RKO (cell line): ENCODE measurements around the gene INF2.

Experiments
- DNase-seq: peaks from one replicate; pipeline ENCODE4 v3.0.0-alpha.2; 2016; ENCODE audit warnings: low spot score

Gene INF2

DNA sequence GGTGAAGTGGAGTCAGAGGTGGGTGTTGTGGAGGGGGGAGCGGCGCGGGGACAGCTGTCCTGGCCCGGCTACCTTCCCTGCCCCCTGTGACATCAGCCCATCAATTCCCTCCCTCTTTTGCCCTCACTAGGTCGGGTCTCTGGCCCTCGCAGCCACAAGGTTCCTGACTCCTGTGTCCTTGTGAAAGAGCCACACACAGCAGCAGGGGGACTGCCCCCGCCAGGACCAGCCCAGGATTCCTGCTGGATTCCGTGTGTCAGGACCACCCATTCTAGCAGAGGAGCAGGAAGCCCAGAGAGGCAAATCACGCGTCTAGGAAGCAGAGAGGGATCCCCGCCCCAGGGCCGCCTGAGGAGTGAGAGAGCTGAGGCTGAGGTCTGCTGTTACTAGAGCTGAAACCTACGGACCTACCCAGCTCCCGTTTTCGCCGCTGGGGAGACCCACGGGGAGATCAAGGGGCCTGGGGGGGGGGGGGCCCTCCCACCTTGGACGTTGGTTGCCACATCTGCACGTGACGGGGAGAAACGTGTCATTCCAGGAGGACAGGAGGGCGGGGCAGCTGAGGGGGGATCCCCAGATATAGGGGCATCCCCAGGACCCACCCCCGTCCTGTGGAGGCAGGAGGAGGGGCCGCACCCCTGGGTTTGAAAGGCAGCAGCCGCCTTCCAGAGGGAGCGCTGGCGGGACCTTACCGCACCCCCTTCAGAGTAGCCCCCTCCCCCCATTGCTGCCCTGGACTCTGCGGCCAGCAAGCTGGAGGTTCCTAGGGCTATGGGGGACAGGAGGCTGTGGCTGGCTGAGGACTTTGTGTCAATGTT lies 12.5 kb upstream of the INF2 start:
- DNase-seq: no peak

DNA sequence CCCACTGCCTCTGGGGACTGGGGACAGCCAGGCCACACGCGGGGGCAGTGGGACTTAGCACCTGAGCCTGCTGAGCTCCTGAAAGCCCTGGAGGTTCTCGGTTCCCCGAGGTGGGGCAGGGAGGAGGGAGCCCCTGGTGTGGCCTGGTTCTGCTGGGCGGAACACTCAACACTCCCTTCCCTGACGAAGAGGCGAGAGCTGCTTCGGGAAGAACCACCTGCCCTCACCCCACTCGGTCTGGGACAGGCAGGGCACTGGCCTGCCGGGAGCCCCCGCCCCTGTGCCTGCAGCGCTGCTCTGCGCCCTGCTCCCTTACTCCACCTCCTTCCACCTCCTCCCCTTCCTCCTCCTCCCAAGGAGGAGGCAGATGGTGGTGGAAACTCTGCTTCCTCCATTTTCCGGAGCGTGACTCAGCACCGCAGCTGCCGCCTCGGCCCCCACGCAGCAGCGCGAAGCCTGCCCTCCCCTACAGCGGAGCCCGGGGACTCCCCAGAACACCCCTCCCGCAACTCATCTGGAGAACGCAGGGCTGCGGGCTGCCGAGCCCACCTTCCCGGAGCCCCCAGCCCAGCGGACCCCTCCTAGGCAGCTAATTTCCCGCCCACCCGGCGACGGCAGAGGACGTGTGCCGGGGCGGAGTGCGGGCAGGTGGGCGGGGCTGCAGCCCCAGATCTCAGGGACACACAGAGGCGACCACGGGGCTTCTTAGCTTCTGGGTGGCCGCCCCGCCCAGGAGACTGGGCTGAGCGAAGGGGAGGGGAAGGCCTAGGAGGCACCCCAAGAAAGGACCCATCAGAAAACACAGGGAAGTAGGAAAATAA lies 11.7 kb upstream of the INF2 start:
- peak; percentile 26 for DNase-seq

DNA sequence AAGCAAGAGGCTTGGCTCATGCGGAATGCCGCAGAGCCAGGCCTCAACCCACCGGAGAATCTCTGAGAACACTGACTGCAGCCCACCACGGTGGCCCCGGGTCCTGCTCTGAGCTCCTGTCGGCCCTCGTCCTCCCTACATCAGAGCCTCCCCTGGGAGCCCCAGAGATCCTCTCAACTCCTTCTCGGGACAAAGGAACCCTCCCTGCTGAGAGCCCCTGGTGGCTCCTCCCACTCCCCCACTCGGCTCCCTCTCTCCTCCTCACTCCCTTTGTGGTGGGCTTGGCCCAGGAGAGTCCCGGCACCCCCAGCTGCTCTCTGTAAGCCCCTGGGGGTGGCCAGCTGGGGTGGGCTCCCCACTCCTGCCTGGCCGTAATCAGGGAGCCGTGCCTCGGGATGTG lies 11.1 kb upstream of the INF2 start:
- DNase-seq: no peak

DNA sequence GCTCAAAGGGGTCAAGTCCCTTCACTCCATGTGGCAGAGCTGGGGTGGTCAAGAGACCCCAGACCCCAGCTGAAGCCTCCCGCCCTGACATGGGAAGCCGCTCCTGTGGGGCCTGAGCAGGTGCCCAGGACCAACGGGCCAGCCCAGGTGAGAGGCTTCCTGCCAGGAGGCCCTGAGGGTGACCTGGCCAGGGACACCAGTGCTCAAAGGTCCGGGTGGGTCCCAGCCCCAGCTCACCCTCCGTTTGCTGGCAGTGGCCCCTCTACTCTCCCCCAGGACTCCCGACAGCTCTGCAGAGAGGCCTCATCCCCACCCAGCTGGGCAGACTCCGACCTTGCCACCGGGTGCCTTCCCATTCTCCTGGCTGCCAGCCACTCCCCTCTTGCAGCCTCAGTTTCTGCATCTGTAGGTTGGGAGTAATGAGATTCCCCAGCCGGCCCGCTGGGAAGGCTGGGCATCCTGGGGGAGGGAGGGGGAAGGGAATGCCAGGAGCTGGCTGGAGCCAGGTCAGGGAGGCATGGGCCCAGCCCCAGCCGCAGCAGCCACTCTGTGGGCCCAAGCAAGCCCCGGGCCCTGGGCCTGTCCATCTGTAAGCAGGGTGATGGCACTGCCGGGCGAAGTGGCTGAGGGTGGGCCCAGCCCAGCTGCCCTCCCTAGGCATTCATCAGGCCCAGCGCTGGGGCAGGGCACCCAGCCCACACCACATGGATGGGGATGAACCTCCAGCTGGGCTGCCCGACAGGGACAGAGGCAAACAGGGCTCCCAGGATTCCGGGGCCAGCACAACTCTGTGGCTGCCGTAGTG lies 10.3 kb upstream of the INF2 start:
- no peak for DNase-seq

DNA sequence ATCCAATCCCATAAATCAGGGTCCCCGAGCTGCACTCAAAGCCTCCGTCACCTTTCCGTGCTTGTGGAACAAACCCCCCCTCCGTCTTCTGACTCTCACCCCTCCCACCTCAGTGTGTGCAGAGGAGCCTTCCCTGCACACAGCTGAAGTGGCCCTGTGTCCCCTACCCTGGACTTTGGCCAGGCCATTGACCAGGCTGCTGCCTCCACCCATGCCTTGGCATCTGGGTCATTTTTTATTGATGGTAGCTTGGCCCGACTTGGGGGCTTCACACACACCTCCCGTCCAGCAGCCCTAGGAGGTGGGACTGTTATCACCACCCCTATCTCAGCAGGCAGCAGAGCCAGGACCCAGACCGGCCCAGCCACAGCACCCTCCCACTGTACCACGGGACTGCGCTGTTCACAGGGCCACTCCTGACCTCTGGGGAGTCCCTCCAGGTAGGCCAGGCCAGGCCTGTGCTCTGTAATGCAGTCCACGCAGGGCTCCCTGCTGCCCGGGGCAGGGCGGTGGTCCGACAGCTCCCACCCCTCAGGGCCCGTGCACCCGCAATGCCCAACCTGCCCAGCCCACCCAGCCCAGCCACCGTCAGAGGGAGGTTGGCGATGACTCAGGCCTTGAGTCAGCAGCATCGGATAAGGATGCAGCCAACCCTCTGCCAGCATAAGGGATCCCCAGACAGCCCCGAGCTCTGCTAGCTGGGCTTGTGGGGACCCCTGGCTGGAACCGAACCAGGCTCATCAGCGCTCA lies 9.2 kb upstream of the INF2 start:
- peak; percentile 72 for DNase-seq

DNA sequence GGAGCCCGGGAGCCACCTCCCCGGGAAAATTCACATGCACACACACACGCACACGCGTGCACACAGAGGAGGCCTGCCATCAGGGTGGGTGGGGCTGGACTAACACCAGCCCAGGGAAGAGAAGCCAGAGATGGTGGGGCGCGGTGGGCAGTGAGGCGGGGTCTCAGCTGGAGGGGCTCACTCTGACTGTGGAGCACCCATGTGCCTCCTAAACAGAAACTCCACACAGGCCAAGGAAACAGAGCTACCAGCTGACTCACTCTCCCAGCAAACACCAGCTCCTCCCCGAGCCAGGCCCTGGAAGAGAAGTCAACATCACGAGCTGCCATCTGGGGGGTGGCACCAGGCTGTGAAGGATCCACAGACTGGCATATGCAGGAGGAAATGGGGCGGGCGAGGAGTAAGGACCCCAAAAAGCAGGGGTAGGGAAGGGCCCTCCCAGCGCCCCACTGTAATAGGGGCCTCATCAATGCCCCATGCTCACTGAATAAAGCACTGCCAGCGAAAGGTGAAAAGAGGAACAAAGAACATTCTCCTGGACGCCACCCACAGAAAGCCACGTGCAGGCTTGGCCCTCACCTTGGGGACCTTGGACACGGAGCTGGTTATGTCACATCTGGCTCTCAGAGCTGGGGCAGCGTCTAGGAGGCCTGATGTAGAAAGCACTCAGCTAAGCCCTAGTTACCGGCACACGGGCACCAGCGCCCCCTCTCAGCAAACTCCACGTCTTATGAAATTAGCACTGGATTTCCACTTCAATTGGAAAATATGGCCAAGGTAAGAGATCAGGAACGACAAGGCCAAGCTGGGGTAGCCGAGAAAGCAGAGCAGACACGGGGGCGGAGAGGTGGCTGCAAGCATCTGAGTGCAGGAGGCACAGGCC lies 8.4 kb upstream of the INF2 start:
- DNase-seq: peak; percentile 67

DNA sequence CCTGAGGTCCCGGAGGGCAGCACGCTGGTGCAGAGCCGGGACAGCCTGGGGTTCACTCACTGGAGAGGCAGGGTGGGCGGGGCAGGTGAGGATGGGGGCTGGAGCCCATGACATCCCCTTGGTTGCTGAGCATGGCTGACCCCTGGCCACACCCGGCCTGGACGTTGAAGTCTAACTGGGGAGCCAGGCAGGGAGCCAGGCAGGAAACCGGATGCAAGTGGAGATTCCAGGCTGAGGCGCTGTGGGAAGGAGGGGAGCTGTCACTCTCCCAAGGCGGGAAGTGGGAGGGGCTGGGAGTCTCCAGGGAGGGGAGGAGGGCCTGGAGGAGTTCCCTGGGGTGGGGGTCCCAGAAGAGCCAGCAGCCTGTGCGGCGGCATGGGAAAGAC lies 7.7 kb upstream of the INF2 start:
- DNase-seq: peak; percentile 36

DNA sequence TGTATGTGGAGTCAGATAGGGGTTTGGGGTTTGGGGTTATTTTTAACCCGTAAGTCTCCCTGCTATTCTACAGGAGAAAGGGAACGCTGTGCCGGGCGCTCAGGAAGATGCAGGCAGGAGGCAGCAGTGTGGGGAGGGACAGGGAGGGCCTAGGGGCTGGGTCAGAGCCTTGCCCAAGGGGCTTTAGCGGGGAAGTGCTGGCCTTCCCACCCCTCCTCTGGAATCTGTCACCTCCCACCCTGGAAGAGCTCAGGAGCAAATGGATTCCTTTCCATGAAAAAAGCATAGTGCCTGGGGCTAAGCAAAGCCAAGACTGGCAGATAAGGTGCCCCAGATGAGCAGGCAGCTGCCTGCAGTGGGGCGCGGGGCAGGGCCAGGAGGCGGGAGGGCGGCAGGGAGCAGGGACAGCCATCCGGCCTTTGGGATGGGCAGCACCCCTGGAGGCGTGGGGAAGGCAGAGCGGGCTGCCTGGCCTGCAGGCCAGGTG lies 7.3 kb upstream of the INF2 start:
- DNase-seq: no peak

DNA sequence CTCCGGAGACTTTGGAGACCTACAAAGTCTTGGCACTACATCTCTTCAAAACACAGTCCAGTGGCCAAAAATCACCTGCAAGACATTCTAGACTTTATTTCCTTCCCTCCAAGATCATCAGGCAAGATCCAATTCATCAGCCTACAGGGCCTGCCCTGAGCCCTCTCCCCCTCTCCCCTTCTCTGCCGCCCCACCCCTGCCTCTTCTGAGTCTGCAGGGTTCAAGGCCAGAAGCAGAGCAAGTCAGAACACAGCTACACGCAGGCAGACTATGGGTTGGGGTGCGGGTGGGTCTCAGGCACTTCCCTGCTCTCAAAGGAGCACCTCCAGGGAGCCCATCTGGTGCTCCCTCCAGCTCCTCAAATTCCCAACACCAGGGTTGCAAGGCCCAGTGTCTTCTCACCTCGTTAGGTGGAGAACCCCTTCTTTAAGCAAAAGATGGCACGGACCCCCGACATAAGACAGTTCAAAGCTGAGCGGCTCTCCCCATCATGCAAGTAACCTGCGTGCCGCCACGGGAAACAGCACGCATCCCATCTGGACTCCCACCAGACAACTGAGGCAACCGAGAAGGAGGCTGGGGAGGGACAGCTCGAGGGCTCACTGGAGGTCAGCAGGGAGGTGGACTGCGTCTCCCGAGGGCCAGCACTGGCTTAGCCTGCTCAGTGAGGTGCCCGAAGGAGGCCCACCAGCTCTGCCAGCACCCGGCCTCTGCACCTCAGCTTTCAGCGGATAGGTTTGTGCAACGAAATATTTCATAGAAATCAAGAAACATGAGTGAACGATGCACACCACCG lies 5.6 kb upstream of the INF2 start:
- DNase-seq: no peak

DNA sequence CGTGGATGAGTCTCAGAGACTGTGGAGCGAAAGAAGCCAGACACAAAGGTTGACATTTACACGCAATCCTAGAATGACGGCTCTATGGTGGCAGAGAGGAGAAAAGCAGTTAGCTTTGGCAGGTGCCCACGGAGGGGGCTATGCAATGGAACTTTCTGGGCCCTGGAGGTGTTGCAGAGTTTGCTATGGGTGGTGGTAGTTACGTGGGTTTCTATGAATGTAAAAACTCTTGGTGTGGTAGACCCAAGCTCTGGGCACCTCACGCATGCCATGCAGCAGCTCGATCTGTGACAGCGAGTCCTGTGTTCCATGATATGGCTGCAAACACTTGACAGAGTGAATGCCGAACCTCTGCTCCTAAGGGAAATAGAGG lies 5.0 kb upstream of the INF2 start:
- no peak for DNase-seq

DNA sequence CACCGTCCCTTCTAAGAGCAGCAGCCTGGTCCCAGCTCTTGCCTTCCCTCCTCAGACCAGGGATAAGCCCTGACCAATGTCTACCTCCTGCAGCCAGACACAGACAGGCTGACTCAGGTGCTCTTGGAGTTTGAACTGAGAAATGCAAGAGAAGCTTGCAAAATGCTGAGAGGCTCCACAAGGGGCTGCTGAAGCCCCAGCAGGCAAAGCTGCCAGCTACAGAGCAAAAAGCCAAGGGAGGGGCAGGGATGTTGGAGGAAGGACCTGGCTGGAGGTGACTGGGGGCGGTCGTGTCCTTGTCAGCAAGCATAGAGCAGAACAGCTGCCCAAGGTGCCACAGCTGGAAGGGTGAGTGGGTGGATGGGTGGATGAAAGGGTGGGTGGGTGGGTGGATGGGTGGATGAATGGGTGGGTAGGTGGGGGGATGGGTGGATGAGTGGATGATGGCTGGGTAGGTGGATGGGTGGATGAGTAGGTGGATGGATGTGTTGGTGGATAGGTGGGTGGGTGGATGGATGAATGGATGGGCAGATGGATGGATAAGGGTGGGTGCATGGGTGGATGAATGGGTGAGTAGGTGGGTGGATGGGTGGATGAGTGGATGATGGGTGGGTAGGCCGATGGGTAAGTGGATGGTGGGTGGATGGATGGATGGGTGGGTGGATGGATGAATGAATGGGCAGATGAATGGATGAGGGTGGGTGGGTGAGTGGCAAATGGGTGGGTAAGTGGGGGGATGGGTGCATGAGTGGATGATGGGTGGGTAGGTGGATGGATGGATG lies 4.0 kb upstream of the INF2 start:
- peak; percentile 26 for DNase-seq

DNA sequence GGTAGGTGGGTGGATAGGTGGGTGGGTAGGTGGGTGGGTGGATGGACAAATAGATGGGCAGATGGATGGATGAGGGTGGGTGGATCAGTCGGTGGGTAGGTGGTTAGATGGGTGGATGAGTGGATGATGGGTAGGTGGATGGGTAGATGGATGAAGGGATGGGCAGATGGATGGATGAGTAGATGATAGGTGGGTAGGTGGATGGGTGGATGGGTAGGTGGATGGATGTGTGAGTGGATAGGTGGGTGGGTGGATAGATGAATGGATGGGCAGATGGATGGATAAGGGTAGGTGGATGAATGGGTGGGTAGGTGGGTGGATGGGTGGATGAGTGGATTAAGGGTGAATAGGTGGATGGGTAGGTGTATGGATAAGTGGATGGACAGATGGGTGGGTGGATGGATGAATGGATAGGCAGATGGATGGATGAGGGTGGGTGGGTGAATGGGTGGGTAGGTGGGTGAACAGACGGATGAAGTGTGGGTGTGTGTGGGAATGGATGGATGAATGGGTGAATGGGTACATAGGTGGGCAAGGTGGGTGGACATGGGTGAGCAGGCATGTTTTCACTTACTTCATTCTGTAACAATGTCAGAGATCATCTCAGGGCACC lies 3.3 kb upstream of the INF2 start:
- DNase-seq: no peak

DNA sequence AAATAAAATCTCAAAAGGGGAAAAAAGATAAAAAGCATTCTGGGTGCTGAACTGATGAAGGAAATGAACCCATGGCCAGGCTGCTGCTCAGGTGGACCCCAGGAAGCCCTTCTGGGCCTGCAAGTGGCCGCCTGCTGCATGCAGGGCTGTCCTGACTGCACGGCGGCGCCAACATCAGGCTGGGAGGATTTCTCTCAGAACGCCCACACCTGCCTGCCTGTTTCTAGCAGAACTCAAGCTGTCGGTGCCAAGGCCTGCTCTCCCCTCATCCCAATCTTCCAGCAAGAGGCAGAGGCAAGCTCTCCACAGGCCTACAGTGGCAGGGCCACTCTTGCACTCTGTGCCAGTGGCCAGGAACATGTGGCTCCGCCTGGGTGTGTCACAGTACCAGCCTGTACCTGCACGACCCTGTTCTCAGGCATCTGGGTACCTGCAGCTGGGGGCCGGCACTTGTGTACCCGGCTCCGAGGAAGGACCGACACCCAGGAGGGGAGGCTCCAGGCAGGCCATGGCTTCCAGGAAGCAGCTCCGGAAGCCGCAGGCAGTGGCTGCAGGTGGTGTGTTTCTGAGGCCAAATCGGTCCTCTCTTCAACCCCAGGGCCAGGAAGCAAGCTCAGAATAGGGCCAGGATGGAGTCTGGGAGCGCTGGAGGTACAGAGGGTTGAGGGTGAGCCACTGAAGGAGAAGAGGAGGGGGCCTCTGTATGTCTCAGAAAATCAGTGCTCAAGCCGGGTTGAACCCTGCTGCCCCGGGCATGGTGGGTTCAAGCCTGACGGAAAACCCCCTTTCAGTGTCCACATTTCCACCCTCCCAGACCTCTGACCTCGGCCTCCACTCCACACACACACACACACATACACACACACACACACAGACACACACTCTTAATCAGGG lies 2.5 kb upstream of the INF2 start:
- no peak for DNase-seq

DNA sequence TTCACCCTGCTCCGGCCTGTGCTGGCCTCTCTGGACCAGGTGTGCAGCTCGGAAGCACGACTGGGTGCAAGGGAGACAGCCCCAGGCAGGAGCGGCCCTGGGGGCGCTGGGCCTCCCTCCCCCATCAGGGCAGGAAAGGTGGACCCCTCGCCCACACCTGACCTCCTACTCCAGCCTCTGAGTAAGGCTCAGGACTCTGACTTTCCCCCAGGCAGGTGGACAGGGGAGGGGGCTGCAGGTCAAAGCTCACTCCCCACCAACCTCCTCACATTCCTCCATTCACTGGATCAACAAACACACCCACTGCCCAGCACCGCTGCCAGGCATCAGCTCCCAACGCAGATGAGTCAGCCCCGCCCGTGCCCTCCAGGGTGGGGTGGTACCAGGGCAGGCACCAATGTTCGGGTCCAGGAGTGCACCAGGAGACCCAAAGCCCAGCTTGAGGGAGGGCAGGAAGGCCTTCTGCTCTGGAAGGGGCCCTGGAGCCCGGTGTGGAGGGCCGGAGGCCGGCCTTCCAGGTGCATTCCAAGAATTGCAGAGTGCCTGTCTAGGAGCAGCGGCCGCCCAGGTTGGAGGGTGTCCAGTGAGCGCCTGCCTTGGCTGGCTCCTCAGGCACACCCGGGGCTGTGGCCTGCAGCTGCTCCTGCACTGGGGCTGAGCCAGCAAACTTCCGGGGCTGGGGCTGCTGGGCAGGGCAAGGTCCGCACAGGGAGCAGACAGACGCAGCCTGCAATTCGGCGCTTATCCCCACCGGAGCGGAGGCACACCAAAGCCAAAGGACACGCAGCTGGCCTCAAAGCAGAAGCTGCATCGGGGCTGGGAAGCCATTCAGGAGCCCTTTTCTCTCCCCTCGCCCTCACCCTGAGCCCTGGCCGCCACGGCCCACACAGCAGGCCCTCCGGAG lies 1.6 kb upstream of the INF2 start:
- DNase-seq: no peak

DNA sequence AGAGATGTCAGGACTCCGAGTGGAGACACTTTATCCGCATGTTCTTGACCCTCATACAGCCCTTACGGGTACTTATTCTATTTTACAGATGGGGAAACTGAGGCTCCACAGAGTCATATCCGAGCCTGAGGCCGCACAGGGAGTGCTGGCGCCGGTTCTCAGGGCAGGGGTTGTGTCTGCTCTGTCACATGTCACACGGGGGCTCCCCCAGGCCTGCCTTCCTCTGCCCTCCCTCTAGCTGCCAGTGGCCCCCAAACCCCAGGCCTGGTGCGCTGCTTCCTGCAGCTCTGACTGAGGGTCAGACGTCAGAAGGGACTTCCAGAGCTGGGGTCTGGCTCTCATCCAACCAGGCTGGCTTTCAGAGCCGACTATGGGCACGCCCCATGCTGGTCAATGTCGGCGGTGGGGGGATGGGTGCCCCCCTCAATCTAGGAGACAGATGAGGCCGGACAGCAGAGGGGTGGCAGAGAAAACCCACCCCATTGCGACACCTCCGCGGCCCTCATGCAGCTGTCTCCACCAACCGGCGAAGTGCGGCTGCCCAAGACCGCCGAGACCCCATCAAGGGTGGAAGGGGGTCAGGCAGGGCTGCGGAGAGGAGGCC lies 811 bp upstream of the INF2 start:
- DNase-seq: peak; percentile 21
